Gastrocnemius medialis (tissue), 4 donors: Measurements from ENCODE around the gene ETAA1. TPM values are rescaled to one million over a fixed set of nuclear protein-coding genes. Genes with fewer than 3 reads are reported as not detected.
A peak's percentile ranks its signal among the peaks of the same experiment; 100 is the strongest.

ENCODE experiments used
- ATAC-seq, 2 donors: fragments of 150-250 bp; one replicate each; pipeline ENCODE4 v1.9.1; 2016
- DNase-seq, 2 donors: peaks; one replicate each; pipeline ENCODE4 v3.0.0-alpha.2; 2019
- H3K27ac ChIP-seq, 4 donors: fragments of 200-600 bp; sonication (generic); 1 replicate in 1 of 4; 2 replicates in 3 of 4; pipeline ENCODE4 v1.5.1; 2016 to 2018; ENCODE audit warnings: mild to moderate bottlenecking in 2 of 4, moderate library complexity in 1 of 4
- H3K27me3 ChIP-seq, 3 donors: fragments of 200-600 bp; sonication (generic) in 2 of 3; 1 replicate in 1 of 3; 2 replicates in 2 of 3; pipeline versions ENCODE4 v1.5.1 to v1.6.0; 2016 to 2019; ENCODE audit warnings: mild to moderate bottlenecking in 1 of 3, moderate library complexity in 1 of 3
- H3K36me3 ChIP-seq, 2 donors: fragments of 200-600 bp; sonication (generic) in 1 of 2; one replicate each; pipeline ENCODE4 v1.5.1; 2017 to 2018
- H3K4me1 ChIP-seq, 2 donors: fragments of 200-600 bp; sonication (generic) in 1 of 2; one replicate each; pipeline ENCODE4 v1.5.1; 2016 to 2017; ENCODE audit warnings: mild to moderate bottlenecking in 2 of 2
- H3K4me3 ChIP-seq, 4 donors: fragments of 200-600 bp; sonication (generic) in 3 of 4; 1 replicate in 1 of 4; 2 replicates in 3 of 4; pipeline ENCODE4 v1.5.1; 2016 to 2019; ENCODE audit warnings: mild to moderate bottlenecking in 2 of 4
- H3K9me3 ChIP-seq, 3 donors: fragments of 200-600 bp; sonication (generic) in 2 of 3; 1 replicate in 1 of 3; 2 replicates in 2 of 3; pipeline ENCODE4 v1.5.1; 2016 to 2019
- CTCF ChIP-seq, 5 experiments: fragments of 450-650 bp in 3 of 5; fragments of 200-600 bp in 2 of 5; sonication (generic) in 2 of 5; IDR thresholded peaks in 4 of 5; conservative IDR thresholded peaks in 1 of 5; 1 replicate in 4 of 5; 2 replicates in 1 of 5; pipeline ENCODE4 v1.5.1; 2016 to 2019; ENCODE audit warnings: antibody characterized with exemption in 5 of 5, mild to moderate bottlenecking in 3 of 5, moderate library complexity in 3 of 5
- POLR2A ChIP-seq, 2 donors: fragments of 450-650 bp; IDR thresholded peaks; one replicate each; pipeline ENCODE4 v1.6.1; 2017; ENCODE audit warnings: antibody characterized with exemption in 2 of 2, mild to moderate bottlenecking in 2 of 2, moderate library complexity in 2 of 2
- in situ Hi-C, 4 donors: fragments of 200-750 bp; cut with MboI; loops; one replicate each; pipeline versions ENCODE4 v1.15.0 to v1.8.0; 2017; ENCODE audit warnings: low sequenced_read_pairs in 4 of 4
- intact Hi-C: fragments of 100-400 bp; cut with DNase I; formaldehyde crosslinking; loops from one replicate; pipeline ENCODE4 v1.15.1; 2023; ENCODE audit warnings: low total_unique reads
- total RNA-seq, 4 donors: library from RNA; depleted of rRNA; stranded (reverse); fragments of >200 nt; gene quantifications; one replicate each; pipeline versions ENCODE4 v1.1.0 to v1.2.3, GENCODE V29; 2016

The ETAA1 gene
- total RNA-seq, 4 donors from 2014 or later = 4.1 to 7.8 (median 4.9) TPM

GRCh38 chr2:67438337-67438736, 41.2 kb downstream of the ETAA1 start:
- Histone ChIP-seq H3K27ac (no peak overlapping the region), H3K4me1 (no peaks in the 10 kb centered on the region)
- in situ Hi-C loops = no loop called here

DNA sequence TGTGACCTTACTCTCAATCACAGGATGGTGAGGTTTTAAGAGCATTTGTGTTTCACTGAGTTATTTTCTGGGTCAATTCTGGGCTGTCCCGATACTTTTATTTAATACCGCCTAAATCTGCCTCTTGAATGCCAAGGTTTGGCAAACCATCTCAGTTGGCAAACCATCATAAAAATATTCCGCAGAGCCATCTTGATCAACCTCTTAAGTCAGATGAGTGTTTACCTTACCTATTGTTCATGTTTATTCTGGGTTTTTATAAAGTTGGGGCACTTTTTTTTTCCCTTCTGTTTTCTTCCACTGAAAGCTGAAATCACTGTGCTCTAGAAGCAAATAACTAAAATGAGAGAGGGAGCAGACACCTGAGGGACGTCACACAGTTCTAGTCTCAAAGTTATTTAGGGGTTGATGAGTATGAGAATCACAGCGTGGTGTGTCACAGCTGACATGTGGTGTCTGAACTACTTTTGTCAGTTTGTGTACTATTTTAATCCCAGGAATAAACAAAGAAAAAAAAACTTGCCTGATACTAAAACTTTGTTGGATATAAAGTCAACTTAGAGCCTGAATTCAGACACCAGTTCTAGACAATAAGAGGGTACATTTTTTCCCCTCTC, 48.6 kb downstream of the ETAA1 start:
- peak in 1 of 2 donors; percentile 49 for ATAC-seq
- no peaks in the 10 kb centered on the region for H3K9me3 ChIP-seq
- intact Hi-C loops = no loop called here
- DNase-seq = no peak
- no peaks in the 10 kb centered on the region for H3K4me1 ChIP-seq
- H3K36me3 ChIP-seq = no peaks in the 10 kb centered on the region
- H3K27me3 ChIP-seq = no peaks in the 10 kb centered on the region
- no peak overlapping the region for H3K4me3 ChIP-seq
- TF ChIP-seq CTCF (IDR thresholded peaks at IDR 0.05 in 4 of 5, conservative IDR thresholded peaks at IDR 0.05 in 1 of 5) = no peak
- TF ChIP-seq POLR2A (IDR thresholded peaks at IDR 0.05) = no peak
- in situ Hi-C loops = no loop called here
- peak overlapping the region in 1 of 4 donors; percentile 21 for H3K27ac ChIP-seq

More at GRCh38 chr2:67438337-67438736, 41.2 kb downstream of the ETAA1 start:
- intact Hi-C loops = no loop called here
- ATAC-seq (no peak), DNase-seq (no peak)
- Histone ChIP-seq H3K36me3 (no peaks in the 10 kb centered on the region), H3K9me3 (no peaks in the 10 kb centered on the region), H3K27me3 (no peaks in the 10 kb centered on the region), H3K4me3 (no peak overlapping the region)
- TF ChIP-seq POLR2A (IDR thresholded peaks at IDR 0.05) (no peak), CTCF (IDR thresholded peaks at IDR 0.05 in 4 of 5, conservative IDR thresholded peaks at IDR 0.05 in 1 of 5) (no peak)

GRCh38 chr2:67446491-67446911, 49.4 kb downstream of the ETAA1 start:
- Histone ChIP-seq H3K9me3 (no peaks in the 10 kb centered on the region), H3K4me1 (no peaks in the 10 kb centered on the region), H3K36me3 (no peaks in the 10 kb centered on the region), H3K4me3 (no peak overlapping the region), H3K27ac (peak overlapping the region in 1 of 4 donors; percentile 21), H3K27me3 (no peaks in the 10 kb centered on the region)
- in situ Hi-C loops (no loop called here), intact Hi-C loops (no loop called here)
- no peak for DNase-seq
- no peak for ATAC-seq
- TF ChIP-seq POLR2A (IDR thresholded peaks at IDR 0.05) (no peak), CTCF (IDR thresholded peaks at IDR 0.05 in 4 of 5, conservative IDR thresholded peaks at IDR 0.05 in 1 of 5) (no peak)

GRCh38 chr2:67448648-67449047, 51.5 kb downstream of the ETAA1 start:
- no peak overlapping the region for H3K27ac ChIP-seq
- in situ Hi-C loops (no loop called here), intact Hi-C loops (no loop called here)
- DNase-seq (no peak), ATAC-seq (peak in 1 of 2 donors; percentile 78)
- no peaks in the 10 kb centered on the region for H3K36me3 ChIP-seq
- TF ChIP-seq POLR2A (IDR thresholded peaks at IDR 0.05) (no peak), CTCF (IDR thresholded peaks at IDR 0.05 in 4 of 5, conservative IDR thresholded peaks at IDR 0.05 in 1 of 5) (no peak)
- no peaks in the 10 kb centered on the region for H3K27me3 ChIP-seq
- no peak overlapping the region for H3K4me3 ChIP-seq
- H3K4me1 ChIP-seq = no peaks in the 10 kb centered on the region
- H3K9me3 ChIP-seq = no peaks in the 10 kb centered on the region
